GM19455 (cell line): ENCODE data around the gene TAAR1.

Experiments
- ATAC-seq: cut with Tn5 transposase; IDR thresholded peaks from one replicate; pipeline ENCODE4 v1.9.1; 2021; ENCODE audit not compliant: unreplicated experiment

TAAR1 gene

GRCh38 chr6:132596201-132596600 is 62.8 kb downstream of the TAAR1 start:
- ATAC-seq = no peak
